Measurements from ENCODE around the gene NRGN.

DNA sequence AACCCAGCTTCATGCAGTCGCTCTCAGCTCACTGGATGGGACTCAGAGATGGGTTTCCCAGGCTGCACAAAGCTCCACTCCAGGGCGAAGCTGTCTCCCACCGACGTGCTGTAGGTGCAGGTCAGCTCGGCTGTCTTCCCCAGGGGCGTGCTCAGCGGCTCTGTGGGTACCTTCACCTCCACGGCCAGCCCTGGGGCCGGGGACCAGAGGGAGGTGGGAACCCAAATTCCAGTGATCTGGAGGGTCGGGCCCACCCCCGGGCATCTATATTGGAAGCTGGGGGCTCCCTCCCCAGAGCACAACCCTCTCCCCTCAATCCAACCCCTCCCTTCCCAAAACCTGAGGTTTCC is 11.6 kb downstream of the NRGN start:
- TF ChIP-seq, protein P1, sequence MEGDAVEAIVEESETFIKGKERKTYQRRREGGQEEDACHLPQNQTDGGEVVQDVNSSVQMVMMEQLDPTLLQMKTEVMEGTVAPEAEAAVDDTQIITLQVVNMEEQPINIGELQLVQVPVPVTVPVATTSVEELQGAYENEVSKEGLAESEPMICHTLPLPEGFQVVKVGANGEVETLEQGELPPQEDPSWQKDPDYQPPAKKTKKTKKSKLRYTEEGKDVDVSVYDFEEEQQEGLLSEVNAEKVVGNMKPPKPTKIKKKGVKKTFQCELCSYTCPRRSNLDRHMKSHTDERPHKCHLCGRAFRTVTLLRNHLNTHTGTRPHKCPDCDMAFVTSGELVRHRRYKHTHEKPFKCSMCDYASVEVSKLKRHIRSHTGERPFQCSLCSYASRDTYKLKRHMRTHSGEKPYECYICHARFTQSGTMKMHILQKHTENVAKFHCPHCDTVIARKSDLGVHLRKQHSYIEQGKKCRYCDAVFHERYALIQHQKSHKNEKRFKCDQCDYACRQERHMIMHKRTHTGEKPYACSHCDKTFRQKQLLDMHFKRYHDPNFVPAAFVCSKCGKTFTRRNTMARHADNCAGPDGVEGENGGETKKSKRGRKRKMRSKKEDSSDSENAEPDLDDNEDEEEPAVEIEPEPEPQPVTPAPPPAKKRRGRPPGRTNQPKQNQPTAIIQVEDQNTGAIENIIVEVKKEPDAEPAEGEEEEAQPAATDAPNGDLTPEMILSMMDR (conservative IDR thresholded peaks at IDR 0.05; ENCODE audit: low read depth, low read length) = no peak
- TF ChIP-seq EZH2 (IDR thresholded peaks at IDR 0.05; ENCODE audit: low read length, unreplicated experiment) = no peak

Measured in PC-3 (cell line).